ENCODE results near the gene NSUN2.

GRCh38 chr5:6592601-6593000, 40.2 kb downstream of the NSUN2 start:
- TF ChIP-seq, protein P1, sequence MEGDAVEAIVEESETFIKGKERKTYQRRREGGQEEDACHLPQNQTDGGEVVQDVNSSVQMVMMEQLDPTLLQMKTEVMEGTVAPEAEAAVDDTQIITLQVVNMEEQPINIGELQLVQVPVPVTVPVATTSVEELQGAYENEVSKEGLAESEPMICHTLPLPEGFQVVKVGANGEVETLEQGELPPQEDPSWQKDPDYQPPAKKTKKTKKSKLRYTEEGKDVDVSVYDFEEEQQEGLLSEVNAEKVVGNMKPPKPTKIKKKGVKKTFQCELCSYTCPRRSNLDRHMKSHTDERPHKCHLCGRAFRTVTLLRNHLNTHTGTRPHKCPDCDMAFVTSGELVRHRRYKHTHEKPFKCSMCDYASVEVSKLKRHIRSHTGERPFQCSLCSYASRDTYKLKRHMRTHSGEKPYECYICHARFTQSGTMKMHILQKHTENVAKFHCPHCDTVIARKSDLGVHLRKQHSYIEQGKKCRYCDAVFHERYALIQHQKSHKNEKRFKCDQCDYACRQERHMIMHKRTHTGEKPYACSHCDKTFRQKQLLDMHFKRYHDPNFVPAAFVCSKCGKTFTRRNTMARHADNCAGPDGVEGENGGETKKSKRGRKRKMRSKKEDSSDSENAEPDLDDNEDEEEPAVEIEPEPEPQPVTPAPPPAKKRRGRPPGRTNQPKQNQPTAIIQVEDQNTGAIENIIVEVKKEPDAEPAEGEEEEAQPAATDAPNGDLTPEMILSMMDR (IDR thresholded peaks at IDR 0.05; ENCODE audit: low read depth, low read length) = no peak
- TF ChIP-seq EZH2phosphoT487 (IDR thresholded peaks at IDR 0.05; ENCODE audit: low read depth) = no peak

Data from OCI-LY3 (cell line).